ENCODE results near the gene SUN2.

The SUN2 gene

DNA sequence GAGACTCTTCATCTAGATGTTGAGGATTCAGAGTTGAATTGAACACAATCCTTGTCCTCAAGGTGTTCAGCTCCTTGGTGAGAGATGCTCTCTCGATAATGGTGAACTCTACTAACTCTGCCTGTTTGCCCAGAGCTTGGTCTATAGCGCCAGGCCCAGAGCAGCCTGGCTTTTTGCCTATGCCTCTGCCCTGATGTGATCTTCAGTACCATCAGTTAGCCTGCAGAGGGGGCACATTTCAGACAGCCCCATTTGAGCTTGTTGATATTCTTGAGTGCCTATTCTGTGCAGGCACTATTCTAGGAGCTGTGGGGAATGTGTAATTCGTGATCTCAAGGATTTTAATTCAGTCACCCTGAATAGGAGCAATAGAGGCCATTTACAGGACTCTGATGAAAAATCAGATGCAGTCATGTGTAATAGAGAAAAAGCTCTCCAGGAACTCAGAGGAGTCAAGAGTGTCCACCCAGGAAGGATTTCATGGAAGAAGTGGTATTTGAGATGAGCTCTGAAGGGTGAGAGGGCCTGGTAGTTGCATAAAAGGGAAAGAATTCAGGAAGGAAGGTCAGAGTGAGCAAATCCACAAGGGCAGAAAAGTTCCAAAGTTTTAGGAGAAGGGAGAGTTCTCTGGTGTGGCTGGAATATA is 30.7 kb downstream of the SUN2 start:
- no peak for TF ChIP-seq JUND (IDR thresholded peaks at IDR 0.05; ENCODE audit: low read depth)
- DNase-seq (ENCODE audit: low read depth in 1 of 2, low spot score in 1 of 2): peak in 1 of 2 experiments; percentile 53
- in situ Hi-C loops (cut with HindIII; ENCODE audit: low pct_unique_long_range_greater_than_20kb, low sequenced_read_pairs): no loop called here

DNA sequence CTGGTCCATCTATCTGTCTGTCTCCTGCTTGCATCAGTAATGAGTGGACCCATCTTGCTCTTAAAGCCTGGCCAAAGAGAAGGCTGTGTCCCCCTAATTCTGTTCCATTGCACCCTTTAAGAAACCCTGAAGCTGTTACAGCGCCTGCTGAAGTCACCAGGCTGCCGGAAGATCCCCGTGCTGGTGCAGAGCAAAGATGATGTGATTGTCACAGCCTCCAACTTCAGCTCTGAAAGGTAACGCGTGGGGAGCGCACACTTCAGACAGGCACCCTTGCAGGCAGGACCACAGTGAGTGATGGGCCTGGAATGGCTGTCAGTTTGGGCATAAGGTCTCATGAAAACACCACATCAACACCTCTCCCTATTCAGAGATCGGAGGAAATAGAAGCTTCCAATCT is 31.6 kb downstream of the SUN2 start:
- TF ChIP-seq JUND (IDR thresholded peaks at IDR 0.05; ENCODE audit: low read depth): no peak
- in situ Hi-C loops (cut with HindIII; ENCODE audit: low pct_unique_long_range_greater_than_20kb, low sequenced_read_pairs): no loop called here
- DNase-seq (ENCODE audit: low read depth in 1 of 2, low spot score in 1 of 2): no peak

DNA sequence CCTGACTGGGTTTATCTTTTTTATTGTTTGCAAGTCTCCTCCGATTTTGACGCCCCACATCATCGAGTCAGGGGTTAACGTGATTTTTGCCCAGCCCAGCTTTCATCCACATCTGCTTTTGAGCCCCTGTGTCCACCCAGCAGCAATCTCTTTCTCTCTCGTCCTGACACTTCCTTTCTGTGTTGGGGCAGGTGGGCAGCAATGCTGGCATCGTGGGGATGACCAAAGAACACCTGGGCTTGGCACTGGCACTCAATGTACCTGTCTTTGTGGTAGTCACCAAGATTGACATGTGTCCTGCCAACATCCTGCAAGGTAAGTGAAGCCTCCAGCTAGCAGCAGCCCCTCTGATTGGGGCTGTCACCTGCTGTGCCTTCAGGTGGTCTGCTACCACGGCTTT is 34.2 kb downstream of the SUN2 start:
- in situ Hi-C loops (cut with HindIII; ENCODE audit: low pct_unique_long_range_greater_than_20kb, low sequenced_read_pairs): no loop called here
- no peak for TF ChIP-seq JUND (IDR thresholded peaks at IDR 0.05; ENCODE audit: low read depth)
- no peak for DNase-seq (ENCODE audit: low read depth in 1 of 2, low spot score in 1 of 2)

DNA sequence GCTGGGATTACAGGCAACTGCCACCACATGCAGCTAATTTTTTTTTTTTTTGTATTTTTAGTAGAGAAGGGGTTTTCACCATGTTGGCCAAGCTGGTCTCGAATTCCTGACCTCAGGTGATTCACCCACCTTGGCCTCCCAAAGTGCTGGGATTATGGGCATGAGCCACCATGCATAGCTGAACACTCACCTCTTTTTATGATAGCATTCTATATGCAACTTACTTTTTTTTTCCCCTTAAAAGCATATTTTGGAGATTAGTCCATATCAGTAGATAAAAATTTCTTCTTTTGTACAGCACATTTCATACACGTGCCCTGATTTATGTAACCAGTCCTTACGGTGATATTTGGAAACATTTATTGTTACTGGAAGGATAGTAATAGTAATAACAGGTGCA is 35.4 kb downstream of the SUN2 start:
- in situ Hi-C loops (cut with HindIII; ENCODE audit: low pct_unique_long_range_greater_than_20kb, low sequenced_read_pairs): no loop called here
- DNase-seq (ENCODE audit: low read depth in 1 of 2, low spot score in 1 of 2): no peak
- TF ChIP-seq JUND (IDR thresholded peaks at IDR 0.05; ENCODE audit: low read depth): no peak

DNA sequence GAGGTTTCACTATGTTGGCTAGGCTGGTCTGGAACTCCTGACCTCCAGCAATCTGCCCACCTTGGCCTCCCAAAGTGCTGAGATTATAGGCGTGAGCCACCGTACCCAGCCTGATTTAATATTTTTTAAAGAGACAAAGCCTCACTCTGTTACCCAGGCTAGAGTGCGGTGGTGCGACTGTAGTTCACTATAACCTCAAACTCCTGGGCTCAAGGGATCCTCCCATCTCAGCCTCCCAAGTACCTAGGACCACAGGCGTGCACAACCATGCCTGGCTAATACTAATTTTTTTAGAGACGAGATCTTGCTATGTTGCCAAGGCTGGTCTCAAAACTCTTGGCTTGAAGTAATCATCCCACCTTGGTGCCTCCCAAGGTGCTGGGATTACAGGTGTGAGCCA is 36.6 kb downstream of the SUN2 start:
- no peak for DNase-seq (ENCODE audit: low read depth in 1 of 2, low spot score in 1 of 2)
- in situ Hi-C loops (cut with HindIII; ENCODE audit: low pct_unique_long_range_greater_than_20kb, low sequenced_read_pairs): no loop called here
- TF ChIP-seq JUND (IDR thresholded peaks at IDR 0.05; ENCODE audit: low read depth): no peak

DNA sequence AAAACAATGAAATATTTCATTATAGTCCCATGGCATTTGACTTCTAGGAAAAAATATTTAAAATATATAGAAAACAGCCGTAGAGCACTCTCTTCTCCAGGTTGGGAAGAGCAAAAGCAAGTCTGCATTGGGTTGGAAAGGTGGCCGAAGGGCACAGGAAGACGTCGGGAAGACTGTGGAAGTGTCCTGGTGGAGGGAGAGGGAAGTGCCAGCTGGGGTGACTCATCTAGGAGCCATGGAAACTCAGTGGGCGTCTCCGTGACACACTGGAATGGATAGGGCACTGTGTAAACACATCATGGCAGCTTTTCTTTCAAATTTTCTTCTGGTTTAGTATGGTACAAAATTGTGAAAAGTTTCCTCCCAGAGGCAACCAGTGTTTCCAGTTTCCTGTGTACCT is 37.4 kb downstream of the SUN2 start:
- TF ChIP-seq JUND (IDR thresholded peaks at IDR 0.05; ENCODE audit: low read depth): no peak
- in situ Hi-C loops (cut with HindIII; ENCODE audit: low pct_unique_long_range_greater_than_20kb, low sequenced_read_pairs): no loop called here
- peak in 1 of 2 experiments; percentile 68 for DNase-seq (ENCODE audit: low read depth in 1 of 2, low spot score in 1 of 2)

DNA sequence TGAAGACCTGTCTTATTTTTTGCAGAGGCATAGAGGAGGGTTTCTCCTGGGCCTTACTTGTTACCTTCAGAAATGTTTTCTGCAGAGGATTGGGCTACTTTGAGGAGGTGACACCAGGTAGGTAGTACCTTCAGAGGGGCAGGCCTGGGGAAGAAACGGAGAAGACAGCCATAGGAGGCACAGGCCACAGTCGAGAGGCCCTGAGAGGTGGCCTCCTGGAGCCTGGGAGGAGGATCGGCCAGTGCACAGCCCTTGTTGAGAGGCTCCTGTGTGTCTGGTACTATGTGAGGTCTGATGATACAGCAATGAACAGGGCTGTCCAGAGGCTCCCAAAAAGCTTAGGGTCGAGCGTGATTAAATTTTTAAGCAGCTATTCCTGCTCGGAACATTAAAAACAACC is 38.6 kb downstream of the SUN2 start:
- no peak for TF ChIP-seq JUND (IDR thresholded peaks at IDR 0.05; ENCODE audit: low read depth)
- no peak for DNase-seq (ENCODE audit: low read depth in 1 of 2, low spot score in 1 of 2)
- in situ Hi-C loops (cut with HindIII; ENCODE audit: low pct_unique_long_range_greater_than_20kb, low sequenced_read_pairs): no loop called here

DNA sequence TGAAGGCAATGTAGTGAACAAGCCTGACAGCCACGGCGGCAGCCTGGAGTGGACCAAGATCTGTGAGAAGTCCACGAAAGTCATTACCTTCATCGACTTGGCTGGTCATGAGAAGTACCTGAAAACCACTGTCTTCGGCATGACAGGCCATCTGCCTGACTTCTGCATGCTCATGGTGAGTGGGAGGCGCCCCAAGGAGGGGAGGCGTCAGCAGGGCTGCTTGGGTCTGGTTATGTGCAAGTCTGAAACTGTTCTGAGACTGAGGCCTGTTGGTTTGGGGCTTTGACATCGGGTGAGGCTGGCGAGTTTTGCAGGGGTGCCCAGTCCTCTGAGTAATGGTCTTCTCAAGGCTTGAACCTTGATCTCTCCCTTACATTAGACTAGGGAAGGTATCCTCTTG is 39.0 kb downstream of the SUN2 start:
- DNase-seq (ENCODE audit: low read depth in 1 of 2, low spot score in 1 of 2): no peak
- in situ Hi-C loops (cut with HindIII; ENCODE audit: low pct_unique_long_range_greater_than_20kb, low sequenced_read_pairs): no loop called here
- no peak for TF ChIP-seq JUND (IDR thresholded peaks at IDR 0.05; ENCODE audit: low read depth)

DNA sequence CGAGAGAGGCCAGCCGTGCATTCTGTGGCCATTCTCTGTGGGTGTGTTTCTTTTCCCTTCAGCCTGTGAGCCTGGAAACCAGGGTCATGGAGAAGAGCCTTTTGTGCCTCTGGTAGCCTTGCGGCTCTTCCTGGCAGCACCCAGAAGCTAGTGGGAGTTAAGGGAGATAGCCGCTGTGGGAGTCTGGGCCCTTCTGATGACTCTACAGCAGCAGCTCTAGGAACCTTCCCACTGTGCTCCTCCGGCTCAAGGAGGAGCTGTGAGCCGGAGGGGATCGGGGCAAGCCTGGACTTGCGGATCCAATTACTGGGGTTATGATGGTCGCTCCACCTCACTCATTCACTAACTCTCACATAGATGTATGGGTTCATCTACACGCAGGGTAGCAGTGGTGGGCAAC is 39.5 kb downstream of the SUN2 start:
- in situ Hi-C loops (cut with HindIII; ENCODE audit: low pct_unique_long_range_greater_than_20kb, low sequenced_read_pairs): no loop called here
- no peak for TF ChIP-seq JUND (IDR thresholded peaks at IDR 0.05; ENCODE audit: low read depth)

DNA sequence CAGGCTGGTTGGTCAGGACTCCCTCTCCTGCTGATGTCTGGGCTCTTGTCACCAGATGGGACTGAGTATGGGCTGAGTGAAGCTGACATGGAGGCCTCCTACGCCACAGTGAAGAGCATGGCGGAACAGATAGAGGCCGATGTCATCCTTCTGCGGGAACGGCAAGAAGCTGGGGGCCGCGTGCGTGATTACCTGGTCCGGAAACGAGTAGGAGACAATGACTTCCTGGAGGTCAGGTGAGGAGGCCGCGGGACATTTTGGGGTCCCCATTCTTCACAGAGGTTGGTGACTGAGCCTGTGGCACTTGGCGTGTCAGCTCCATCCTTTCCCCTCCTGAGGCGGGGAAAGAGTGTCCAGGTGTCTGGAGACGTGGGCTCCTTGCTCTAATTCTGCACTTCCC is 39.9 kb downstream of the SUN2 start:
- TF ChIP-seq JUND (IDR thresholded peaks at IDR 0.05; ENCODE audit: low read depth): no peak
- no peak for DNase-seq (ENCODE audit: low read depth in 1 of 2, low spot score in 1 of 2)
- in situ Hi-C loops (cut with HindIII; ENCODE audit: low pct_unique_long_range_greater_than_20kb, low sequenced_read_pairs): no loop called here

More for the DNA sequence above, 39.5 kb downstream of the SUN2 start:
- no peak for DNase-seq (ENCODE audit: low read depth in 1 of 2, low spot score in 1 of 2)

DNA sequence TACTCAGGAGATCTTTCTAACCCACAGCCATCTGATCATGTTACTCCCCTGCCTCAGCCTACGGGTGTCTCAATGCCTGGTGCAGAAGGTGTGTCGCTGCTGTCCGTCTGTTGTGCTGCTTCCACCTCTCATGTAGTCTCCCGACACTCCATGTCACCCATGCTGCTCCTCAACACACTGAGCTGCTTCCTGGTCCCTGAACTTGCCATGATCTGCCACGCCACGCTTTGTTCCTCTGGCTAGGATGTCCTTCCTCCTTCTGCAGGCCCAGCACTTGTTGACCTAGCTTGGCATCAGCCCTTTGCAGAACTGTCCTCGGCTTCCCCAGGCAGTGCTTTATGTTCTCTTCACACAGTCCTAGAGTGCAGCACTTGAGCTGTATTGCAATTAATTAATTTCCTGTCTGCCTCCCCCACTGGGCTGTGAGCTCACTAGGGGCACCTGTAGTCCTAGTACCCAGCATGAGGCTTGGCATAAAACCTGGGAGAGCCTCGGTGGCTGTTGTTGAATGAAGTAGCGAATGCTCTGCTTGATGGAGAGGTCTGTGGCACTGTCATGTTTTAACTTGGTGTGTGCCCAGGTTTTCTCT is 40.5 kb downstream of the SUN2 start:
- DNase-seq (ENCODE audit: low read depth in 1 of 2, low spot score in 1 of 2): no peak

DNA sequence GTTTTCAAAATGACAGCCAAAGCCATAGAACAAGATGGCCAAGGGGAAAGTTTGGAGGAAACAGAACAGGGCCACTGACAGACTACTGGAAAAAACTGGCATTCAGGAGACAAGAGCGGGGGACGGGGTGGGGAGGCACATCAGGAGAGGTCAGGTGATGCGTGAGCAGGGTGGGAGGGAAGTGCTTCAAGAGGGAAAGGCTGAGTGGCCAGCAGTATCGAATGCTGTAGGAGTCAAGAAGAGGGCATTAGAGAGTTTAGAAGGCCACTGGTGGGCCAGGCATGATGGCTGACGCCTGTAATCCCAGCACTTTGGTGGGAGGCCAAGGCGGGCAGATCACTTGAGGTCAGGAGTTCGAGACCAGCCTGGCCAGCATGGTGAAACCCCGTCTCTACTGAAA is 41.9 kb downstream of the SUN2 start:
- DNase-seq (ENCODE audit: low read depth in 1 of 2, low spot score in 1 of 2): no peak
- in situ Hi-C loops (cut with HindIII; ENCODE audit: low pct_unique_long_range_greater_than_20kb, low sequenced_read_pairs): no loop called here
- no peak for TF ChIP-seq JUND (IDR thresholded peaks at IDR 0.05; ENCODE audit: low read depth)

More for the DNA sequence above, 40.5 kb downstream of the SUN2 start:
- no peak for TF ChIP-seq JUND (IDR thresholded peaks at IDR 0.05; ENCODE audit: low read depth)
- in situ Hi-C loops (cut with HindIII; ENCODE audit: low pct_unique_long_range_greater_than_20kb, low sequenced_read_pairs): no loop called here

DNA sequence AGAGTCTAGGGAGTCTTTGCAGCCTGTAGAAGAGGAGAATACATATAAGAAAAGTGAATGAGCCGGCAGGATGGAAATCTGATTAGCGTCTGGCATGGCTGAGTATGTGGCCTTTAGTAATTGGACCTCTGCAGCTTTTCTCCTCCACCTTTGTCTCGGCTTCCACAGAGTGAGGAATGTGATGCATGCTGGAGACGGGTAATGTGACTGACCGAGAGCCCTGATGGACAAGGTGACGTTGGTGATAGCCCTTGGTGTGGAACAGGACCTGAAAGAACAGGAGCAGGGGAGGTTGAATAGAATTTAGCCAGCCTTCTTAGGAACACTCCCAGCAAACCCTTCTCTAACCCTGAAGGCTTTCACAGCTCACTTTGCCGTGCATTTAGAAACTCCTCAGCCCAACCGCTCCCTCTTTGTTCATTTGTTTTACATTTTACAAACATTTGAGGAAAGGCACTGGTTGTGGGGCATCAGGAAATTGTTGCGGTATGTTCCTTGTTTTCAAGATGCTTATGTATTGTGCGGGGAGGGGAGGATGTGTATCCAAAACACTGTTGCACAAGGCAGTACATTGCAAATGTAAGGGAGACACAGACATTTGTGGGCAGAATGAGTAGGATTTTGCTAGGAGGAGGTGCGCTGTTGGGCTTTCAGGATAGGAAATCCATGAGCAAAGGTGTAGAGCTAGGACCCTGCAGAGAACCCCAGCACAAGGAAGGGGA is 43.2 kb downstream of the SUN2 start:
- no peak for TF ChIP-seq JUND (IDR thresholded peaks at IDR 0.05; ENCODE audit: low read depth)
- in situ Hi-C loops (cut with HindIII; ENCODE audit: low pct_unique_long_range_greater_than_20kb, low sequenced_read_pairs): no loop called here

More for the DNA sequence above, 43.2 kb downstream of the SUN2 start:
- DNase-seq (ENCODE audit: low read depth in 1 of 2, low spot score in 1 of 2): no peak
